NCI-H460 (cell line): ENCODE results near the gene FCHO2. TPM values are rescaled to one million over a fixed set of nuclear protein-coding genes. Genes with fewer than 3 reads are reported as not detected.
"Not testable (repeated sequence)": the region's sequence is repeated elsewhere in the genome, so short reads cannot be mapped to it uniquely, and the experiment has no call there.

Experiments
- DNase-seq: peaks from one replicate; pipeline ENCODE4 v3.0.0-alpha.2; 2016; ENCODE audit warnings: low read depth; ENCODE audit errors: extremely low read depth
- total RNA-seq: library from RNA; depleted of rRNA; stranded (reverse); fragments of >200 nt; shearing (Covaris generic); gene quantifications from 2 replicates; pipeline ENCODE4 v1.2.3, GENCODE V29; 2014

The FCHO2 gene
- total RNA-seq, 1 experiment from 2014 or later: 17.9 TPM

DNA sequence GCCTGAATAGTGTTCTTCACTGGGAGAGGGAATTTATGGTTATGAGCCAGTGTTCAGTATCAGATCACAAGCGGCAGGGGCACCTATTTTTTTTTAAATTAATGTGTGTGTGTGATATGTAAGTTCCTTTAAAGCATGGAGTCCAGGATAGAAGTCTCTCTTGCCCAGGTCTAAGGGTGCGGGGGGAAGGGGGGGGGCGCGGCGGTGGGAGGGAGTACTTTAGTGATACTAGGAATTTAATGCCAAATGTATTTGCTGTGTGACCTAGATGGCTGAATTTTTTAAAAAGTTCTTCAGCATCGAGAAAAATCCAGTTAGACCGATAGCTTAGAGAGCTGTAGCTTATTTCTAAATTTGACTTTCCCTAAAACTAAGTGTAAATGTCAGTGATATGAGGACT, 1.5 kb upstream of the FCHO2 start:
- no peak for DNase-seq

GRCh38 chr5:72955143-72955767, 586 bp upstream of the FCHO2 start:
- DNase-seq: no peak

GRCh38 chr5:72956324-72957140, 691 bp downstream of the FCHO2 start:
- peak; percentile 28 for DNase-seq

- no peak for DNase-seq
Measured at GRCh38 chr5:72957337-72957736, 1.5 kb downstream of the FCHO2 start.

GRCh38 chr5:72959257-72959656, 3.4 kb downstream of the FCHO2 start:
- DNase-seq: no peak

DNA sequence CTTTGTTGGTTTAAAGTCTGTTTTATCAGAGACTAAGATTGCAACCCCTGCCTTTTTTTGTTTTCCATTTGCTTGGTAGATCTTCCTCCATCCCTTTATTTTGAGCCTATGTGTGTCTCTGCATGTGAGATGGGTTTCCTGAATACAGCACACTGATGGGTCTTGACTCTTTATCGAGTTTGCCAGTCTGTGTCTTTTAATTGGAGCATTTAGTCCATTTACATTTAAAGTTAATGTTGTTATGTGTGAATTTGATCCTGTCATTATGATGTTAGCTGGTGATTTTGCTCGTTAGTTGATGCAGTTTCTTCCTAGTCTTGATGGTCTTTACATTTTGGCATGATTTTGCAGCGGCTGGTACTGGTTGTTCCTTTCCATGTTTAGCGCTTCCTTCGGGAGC, 18.6 kb downstream of the FCHO2 start:
- DNase-seq: not testable (repeated sequence)

DNA sequence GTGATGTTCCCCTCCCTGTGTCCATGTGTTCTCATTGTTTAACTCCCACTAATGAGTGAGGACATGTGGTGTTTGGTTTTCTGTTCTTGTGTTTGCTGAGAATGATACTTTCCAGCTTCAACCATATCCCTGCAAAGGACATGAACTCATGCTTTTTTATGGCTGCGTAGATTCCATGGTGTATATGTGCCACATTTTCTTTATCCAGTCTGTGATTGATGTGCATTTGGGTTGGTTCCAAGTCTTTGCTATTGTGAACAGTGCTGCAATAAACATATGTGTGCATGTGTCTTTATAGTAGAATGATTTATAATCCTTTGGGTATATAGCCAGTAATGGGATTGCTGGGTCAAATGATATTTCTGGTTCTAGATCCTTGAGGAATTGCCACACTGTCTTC, 21.0 kb downstream of the FCHO2 start:
- DNase-seq: not testable (repeated sequence)

GRCh38 chr5:72985719-72986118, 29.9 kb downstream of the FCHO2 start:
- DNase-seq: no peak

GRCh38 chr5:72988769-72989168, 32.9 kb downstream of the FCHO2 start:
- DNase-seq: no peak

- no peak for DNase-seq
Measured at GRCh38 chr5:72991394-72991793, 35.6 kb downstream of the FCHO2 start.

DNA sequence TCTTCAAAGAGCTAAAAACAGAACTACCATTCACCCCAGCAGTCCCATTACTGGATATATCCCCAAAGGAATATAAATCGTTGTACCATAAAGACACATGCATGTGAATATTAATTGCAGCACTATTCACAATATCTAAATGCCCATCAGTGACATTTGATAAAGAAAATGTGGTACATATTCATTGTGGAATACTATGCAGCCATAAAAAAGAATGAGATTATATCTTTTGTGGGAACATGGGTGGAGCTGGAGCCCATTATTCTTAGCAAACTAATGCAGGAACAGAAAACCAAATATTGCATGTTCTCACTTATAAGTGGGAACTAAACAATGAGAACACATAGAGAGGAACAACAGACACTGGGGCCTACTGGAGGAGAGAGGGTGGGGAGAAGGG, 38.7 kb downstream of the FCHO2 start:
- no peak for DNase-seq

GRCh38 chr5:72996632-72997031, 40.8 kb downstream of the FCHO2 start:
- no peak for DNase-seq

DNA sequence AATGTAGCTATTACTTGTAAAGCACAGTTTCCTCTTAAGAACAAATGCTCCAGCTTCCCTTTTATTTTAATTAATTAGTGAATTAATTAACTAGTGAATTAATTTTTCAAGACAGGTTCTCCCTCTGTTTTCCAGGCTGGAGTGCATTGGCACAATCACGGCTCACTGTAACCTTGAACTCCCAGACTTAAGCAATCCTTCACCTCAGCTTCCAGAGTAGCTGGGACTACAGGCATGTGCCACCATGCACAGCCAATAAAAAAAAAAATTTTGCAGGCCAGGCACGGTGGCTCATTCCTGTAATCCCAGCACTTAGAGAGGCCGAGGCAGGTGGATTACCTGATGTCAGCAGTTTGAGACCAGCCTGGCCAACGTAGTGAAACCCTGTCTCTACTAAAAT, 44.1 kb downstream of the FCHO2 start:
- no peak for DNase-seq

DNA sequence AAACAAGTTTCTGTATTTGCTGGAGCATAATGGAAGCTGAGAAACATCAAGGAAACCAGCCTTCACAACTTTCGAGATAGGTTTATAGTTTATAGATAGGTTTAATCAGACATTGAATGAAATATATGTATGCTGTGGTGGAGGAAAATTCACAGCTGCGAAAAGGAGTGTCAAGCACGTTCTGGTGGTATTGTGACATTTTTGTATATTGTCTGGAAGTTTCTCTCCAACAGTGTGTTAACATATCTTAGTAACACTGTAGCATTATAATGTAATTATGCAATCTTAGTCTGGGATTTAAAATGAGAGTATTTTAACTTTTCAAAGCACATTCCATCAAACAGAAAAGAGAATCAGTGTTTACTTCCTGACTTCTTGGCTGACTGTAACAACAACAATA, 50.0 kb downstream of the FCHO2 start:
- no peak for DNase-seq

DNA sequence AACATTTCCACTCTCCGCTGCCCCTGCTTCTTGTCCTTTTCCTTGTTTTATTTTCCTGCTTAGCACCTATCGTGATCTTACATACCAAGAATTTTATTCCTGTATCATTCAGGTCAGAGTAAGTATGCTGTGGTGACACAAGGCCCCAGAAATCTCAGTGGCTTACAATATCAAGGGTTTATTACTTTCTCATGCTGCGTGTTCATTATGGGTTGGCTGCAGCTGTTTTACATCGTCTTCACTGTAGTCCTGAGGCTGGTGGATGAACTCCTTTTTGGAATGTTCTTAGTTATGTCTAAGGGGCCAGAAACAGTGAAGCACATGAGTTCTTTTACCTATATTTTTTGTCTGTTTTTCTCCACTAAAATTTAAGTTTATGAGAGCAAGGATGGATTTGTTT, 51.2 kb downstream of the FCHO2 start:
- no peak for DNase-seq

DNA sequence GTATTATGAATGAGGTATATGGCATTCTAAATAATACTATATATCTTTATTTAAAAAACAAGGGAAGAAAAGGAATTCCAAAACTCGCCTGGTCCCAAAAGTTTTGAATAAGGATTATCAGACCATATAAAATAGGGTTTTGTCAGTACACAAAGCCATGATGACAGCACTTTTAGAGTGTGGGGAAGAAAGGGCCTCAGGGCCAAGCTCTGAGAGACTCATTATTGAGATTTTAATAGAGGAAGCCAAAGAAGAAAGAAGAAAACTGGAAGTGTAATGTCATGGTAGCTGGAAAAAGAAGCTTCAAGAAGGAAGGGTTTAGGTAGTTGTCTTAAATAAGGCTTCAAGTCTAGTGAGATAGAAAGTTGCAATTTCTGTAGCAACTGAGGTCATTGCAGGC, 53.0 kb downstream of the FCHO2 start:
- no peak for DNase-seq

GRCh38 chr5:73011612-73012011, 55.8 kb downstream of the FCHO2 start:
- DNase-seq: not testable (repeated sequence)

- no peak for DNase-seq
Measured at GRCh38 chr5:73018892-73019291, 63.1 kb downstream of the FCHO2 start.

DNA sequence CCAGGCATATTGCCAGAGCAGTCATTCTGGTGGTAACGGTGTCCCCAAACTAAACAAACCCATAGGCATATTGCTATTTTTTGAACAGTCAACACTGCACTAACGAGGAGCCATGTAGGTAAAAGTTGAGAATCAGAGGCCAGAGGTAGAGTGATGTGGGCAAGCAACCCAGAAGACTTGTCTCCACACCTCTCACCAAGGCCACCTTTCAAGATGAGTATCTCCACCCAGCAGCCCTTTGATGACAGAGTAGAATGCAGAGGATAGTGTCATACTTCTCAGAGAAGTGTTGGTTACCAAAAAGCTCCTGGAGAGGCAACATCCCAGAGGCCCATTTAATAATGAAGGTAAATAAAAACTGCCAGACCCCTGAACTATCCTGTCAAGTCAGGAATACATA, 63.9 kb downstream of the FCHO2 start:
- no peak for DNase-seq

- no peak for DNase-seq
Measured at GRCh38 chr5:73022471-73023169, 66.8 kb downstream of the FCHO2 start.

GRCh38 chr5:73024946-73025544, 69.2 kb downstream of the FCHO2 start:
- DNase-seq: not testable (repeated sequence)
